NCI-H2107 (cell line): ENCODE measurements around the gene CD48.

ENCODE experiments used
- DNase-seq: peaks from one replicate; lab custom pipeline; 2025; lab: John Stamatoyannopoulos, UW

Gene CD48

DNA sequence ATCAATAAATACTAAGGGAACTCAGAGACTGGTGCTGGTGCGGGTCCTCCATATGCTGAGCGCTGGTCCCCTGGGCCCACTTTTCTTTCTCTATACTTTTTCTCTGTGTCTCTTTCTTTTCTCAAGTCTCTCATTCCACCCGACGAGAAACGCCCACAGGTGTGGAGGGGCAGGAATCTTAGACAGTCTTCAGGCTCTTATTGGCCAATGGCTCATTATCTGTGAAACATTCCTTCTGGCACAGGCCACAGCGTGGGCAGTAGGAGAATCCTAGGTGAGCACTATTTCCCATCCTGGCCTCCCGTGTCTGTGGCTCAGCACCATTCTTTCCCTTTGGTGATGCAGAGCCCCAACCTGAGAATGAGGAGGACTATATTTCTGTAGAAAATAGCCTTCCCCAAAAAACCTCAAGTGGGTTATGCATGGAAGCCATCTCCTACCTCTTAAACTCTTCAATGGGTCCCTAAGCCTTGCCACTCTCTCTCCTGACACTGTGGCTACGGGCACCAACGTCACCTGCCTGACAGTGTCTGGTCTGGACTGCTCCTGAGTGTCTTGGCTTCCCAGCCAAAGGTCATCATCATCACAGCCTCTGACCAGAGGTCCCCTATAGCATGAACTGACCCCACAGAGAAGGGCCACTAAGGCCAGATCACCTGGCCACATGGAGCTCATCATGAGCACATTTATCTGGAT, 58.5 kb downstream of the CD48 start:
- DNase-seq: no peak

DNA sequence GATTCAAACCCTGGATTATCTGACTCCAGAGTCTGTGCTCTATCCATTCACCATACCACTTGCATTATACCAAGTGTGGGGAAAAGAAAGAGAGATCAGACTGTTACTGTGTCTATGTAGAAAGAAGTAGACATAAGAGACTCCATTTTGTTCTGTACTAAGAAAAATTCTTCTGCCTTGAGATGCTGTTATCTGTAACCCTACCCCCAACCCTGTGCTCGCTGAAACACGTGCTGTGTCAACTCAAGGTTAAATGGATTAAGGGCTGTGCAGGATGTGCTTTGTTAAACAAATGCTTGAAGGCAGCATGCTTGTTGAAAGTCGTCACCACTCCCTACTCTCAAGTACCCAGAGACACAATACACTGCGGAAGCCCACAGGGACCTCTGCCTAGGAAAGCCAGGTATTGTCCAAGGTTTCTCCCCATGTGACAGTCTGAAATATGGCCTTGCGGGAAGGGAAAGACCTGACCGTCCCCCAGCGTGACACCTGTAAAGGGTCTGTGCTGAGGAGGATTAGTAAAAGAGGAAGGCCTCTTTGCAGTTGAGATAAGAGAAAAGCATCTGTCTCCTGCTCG, 59.5 kb downstream of the CD48 start:
- peak; percentile 33 for DNase-seq

- DNase-seq: no peak
Measured at GRCh38 chr1:160651433-160652064, 60.1 kb downstream of the CD48 start.

GRCh38 chr1:160647329-160647720, 64.3 kb downstream of the CD48 start:
- no peak for DNase-seq

DNA sequence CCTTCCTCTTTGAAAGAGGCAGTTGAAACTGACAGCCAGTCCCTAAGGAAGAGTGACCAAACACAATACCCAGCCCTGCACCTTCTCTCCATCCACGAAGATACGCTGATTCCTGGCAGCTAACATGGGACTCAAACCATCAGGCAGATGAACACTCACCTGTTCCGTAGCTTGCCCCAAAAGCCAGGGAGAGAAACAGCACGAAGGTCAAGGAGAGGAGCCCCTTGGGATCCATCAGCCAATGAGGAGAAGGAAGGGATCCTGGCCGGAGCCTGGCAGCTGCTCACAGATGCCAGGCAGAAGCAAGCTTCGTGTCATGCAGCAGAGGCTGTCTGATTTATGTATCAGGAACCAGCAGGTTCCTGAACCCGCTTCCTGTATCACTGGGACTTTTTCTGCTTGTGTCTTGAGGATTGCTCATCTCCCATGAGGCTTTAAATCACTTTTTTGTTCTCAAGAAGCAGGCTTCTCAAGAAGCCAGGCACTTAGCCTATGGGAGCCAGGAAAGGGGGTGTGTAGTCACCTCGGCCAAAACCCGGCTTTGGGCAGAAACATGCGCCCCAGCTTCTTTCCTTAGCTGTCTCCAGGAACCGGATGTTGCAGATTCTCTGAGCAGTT, 64.8 kb downstream of the CD48 start, which contains the start of gene SLAMF1:
TSS of gene SLAMF1 (minus strand) at position 334 of the 618 bp plus-strand sequence. CDS start at position 235, 99 bp downstream.
- DNase-seq: no peak

- no peak for DNase-seq
Measured at GRCh38 chr1:160646180-160646579, 65.4 kb downstream of the CD48 start.

DNA sequence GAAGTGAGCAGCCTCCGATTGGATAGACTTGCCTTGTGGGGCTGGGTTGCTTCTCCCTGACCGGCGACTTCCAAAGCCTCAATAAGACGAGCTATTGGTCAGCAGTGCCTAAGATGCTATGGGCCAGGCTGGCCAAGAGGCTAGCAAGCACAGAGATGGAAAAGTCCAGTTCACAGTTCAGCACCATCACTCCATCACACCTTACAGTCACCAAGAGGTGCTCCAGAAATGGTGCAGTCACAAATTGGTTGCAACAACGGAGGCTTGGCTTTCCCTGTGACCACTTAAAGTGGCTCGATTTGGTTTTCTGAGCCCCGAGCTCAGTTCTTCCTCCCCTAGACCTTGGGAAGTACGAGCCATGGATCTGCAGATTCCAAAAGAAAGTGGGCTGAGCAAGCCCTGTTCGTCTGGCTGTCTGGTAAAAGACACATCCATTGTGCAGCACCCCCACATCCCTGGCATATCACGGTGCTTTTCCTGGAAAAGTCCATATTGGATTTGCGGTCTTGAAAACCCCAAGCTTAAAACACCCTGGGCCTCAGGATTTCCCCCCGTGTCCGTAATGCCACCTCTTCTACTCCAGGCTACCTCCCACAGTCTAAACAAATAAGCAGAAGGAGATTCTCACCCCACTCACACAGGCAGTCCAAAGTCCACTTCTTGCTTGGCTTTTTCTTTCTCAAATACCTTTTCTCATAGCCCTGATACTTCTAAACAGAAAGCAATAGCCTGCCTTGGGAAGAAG, 66.1 kb downstream of the CD48 start:
- DNase-seq: no peak

DNA sequence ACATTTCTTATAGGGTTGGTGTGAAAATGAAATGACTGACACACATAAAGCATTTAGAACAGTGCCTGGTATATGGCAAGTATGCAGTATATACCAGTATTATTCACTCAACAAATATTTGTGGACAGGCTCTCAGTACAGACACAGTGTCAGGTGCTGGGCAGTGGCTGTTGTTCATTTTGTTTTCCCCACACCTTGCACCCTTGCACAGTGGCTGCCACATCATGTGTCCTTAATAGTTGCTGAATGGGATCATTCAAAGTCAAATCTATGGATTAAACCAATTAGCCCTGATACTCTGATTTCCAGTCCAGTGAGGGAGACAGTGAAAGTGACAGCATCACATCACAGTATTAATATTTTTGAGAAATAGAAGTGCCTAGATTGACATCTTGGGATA, 67.2 kb downstream of the CD48 start:
- DNase-seq: no peak

DNA sequence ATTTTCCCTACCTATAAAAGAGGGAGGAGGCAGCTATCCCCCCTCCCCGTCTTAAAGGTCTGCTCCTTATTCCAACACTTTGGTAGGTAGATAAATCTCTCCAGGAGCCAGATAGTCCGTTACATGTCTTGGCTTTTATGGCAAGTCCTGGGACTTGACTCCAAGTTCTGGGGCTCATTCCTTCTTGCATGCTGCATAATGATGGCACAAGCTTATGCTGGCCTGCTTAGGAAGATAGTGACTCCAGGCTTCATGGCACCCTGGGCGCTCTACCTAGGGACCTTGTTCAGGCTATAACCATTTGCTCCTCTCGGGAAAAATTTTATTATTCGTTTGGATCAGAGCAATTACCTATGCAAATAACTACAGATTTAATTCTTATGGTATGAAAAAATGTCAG, 68.5 kb downstream of the CD48 start:
- DNase-seq: no peak

DNA sequence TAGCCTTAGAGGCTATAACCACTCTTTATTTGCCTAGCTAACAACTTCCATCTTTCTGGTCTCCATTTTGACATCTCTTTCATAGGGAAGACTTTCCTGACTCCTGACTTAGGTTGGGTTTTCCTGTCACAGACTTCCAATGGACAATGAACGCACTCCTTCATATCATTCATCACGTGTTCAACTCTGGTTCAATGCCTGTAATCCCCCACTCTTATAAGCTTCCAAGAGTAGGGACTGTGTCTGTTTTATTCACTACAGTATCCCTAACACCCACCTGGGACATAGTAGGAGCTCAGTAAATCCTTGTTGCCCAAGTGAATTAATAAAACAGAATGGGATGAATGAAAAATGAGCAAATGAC, 69.4 kb downstream of the CD48 start:
- DNase-seq: no peak

DNA sequence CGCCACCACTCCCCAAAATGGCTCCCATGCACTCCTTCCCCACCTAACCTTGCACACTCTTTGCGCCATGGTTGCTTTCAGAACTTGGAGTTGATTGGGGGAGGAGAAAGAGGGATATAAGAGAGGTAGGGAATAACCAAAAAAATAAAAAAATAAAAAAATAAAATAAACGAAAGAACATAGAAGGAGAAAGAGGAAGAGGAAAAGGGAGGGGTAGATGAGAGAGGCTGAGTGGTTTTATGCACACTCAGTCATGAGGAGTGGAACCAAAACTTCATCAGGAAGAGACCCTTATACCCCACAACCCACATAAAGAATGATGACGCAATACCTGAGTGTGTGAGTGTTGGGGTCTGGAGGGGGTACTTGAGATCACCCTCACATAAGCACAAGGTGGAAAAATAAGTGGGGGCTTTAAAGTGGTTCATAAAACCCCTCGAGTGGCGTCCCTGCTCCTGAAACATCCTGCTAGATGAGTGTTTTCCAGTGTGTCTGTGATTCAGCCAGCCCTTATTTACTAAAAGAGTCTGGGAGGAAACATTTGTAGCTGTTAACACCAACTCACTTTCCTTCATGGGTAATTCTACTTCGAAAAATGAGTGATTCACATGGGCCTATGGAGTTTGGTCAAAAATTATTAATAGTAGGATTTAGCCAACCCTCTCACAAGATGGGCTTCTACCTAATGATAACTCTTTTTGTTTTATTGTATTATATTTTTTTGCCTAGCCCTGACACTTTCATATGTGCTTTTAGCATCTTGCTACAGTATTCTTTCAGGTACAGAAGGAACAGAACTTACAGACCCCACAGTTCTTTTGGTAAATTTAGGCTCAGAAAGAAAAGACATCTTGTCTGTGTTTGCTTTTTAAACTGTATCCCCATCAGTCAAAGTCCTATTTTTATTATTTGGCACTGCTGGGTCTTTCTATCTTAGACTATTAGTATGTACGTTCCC, 70.0 kb downstream of the CD48 start:
- no peak for DNase-seq

DNA sequence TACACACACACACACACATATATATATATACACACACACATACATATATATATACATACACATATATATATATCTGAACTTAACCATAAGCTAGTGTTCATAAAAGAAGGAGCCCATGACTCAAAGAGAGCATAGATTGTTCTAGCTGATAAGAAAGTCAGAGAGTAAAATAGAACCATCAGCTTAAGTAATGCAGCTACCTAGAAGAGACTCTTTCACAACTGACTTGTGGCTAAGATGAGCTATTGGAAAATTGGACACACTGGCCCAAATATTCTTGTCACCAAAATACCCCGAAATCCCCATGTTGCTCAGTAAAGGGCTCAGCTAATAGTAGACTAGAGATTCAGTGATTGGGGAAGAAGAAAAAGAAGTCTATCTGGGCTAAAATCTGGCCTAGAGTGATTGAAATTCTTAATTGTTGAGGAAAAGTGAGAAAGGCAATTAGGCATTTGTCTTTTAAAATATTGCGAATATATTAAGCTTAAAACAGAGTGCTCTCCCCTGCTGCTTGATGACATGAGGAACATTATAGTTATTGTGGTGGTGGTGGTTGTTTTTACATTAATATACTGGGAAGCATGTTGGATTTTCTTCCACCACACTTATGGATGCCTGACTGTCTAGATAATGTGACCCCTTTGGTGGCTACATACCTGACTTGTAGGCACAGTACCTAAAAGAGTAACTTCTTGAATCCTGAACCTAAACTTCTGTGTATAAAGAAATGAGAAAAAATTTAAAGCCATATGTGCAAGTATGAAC, 71.1 kb downstream of the CD48 start:
- no peak for DNase-seq

- DNase-seq: no peak
Measured at GRCh38 chr1:160639652-160640051, 72.0 kb downstream of the CD48 start.

DNA sequence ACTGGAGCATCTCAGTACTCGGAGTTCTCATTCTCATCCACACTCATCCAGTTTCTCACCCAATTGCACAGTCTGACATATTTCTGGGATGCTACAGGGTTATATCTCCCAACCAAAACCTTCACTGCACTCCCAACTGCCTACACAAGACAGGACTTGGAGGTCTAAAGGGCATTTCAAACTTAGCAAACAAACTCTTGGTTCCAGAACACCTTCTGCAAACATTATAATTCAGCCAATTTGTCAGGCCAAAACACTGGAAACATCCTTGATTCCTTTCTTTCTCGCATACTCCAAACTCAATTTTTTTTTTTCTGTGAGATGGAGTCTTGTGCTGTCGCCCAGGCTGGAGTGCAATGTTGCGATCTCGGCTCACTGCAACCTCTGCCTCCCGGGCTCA, 72.7 kb downstream of the CD48 start:
- DNase-seq: no peak

DNA sequence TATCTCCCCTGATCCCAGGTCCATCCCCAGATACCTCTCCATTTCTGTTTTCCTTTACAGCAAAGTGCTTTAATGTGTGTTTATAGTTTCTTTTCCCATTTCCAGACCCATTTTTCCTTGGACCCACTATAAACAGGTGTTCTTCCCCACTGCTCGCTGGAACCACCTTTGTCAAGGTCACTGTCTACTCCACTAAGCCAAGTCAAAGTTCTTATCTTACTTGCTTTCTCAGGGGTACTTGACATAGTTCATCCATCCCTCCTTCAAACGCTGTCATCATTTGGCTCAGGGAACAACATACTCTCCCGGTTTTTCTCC, 73.1 kb downstream of the CD48 start:
- DNase-seq: no peak

GRCh38 chr1:160637821-160638539, 73.6 kb downstream of the CD48 start:
- DNase-seq: no peak

DNA sequence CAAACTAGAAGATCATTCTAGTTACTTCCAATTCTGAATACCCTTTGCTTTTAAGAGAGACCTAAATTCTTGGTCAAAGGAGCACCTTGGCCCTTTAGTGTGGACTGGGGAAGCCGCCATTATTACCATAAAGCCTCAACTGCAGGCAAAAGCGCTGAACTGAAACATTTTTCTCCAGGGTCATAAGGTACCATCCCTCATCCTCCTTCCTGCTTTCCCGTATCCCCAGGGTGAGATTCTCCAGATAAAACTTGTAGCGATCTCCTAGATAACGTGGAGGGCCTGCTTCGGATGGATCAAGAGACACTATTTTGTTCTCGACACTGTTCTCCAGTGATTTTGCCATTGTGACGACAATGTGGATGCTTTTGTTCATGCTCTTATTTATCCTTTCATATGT, 74.6 kb downstream of the CD48 start:
- no peak for DNase-seq

GRCh38 chr1:160636547-160636946, 75.1 kb downstream of the CD48 start:
- DNase-seq: no peak

DNA sequence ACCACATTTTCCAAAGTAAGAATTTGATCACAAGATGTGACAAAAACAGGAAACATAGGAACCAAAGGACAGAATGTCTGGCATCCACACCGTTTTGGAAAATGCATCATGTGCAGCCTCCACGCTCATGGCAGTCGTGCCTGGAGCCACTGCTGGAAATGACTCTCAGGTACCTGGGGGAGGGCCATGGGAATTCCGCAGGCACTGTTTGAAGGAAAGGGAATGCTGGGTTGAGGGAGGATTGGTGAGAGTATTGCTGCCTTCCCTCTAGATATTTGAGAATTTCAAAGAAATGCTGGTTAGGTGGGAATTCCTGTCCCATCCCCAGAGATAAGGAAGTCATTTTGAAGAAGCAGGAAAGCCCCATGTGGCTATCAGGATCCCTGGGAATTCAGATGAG, 75.5 kb downstream of the CD48 start:
- DNase-seq: no peak
